Measurements from ENCODE around the gene KDM5A. TPM values are rescaled to one million over a fixed set of nuclear protein-coding genes. Genes with fewer than 3 reads are reported as not detected.
"Not testable (repeated sequence)": the region's sequence is repeated elsewhere in the genome, so short reads cannot be mapped to it uniquely, and the experiment has no call there.

KDM5A gene
- total and polyA plus RNA-seq, 12 donors = 5.5 to 104 (median 58.3) TPM

DNA sequence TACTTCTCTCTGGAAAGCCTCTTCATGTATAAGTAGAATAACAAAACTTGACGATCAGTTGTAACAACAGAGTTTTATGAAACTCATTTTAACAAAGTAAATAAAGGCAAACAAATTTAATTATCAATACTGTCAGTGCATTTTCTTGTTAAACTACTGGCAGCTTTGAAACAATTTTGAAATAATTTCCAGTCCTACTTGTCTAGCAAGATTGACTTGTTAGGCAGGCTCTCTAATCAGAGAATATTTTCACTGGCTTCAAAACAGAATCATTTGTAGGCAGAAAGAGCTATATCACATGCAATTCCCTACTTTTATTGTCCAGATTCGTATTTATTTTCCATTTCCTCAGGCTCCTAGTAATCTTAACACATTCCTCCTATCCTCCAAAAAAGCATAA is 80.6 kb downstream of the KDM5A start:
- no peaks in the 10 kb centered on the region for H3K9me3 ChIP-seq (replicated peaks in 1 of 3)
- no peaks in the 10 kb centered on the region for H3K27me3 ChIP-seq
- peaks cover 0 to 11% of the 10 kb centered on the region in 2 donors for H3K4me1 ChIP-seq (replicated peaks in 1 of 2)
- H3K27ac ChIP-seq = no peak overlapping the region
- peaks cover 0 to 92% of the 10 kb centered on the region in 2 donors for H3K36me3 ChIP-seq (replicated peaks in 1 of 2)
- TF ChIP-seq, protein P1, sequence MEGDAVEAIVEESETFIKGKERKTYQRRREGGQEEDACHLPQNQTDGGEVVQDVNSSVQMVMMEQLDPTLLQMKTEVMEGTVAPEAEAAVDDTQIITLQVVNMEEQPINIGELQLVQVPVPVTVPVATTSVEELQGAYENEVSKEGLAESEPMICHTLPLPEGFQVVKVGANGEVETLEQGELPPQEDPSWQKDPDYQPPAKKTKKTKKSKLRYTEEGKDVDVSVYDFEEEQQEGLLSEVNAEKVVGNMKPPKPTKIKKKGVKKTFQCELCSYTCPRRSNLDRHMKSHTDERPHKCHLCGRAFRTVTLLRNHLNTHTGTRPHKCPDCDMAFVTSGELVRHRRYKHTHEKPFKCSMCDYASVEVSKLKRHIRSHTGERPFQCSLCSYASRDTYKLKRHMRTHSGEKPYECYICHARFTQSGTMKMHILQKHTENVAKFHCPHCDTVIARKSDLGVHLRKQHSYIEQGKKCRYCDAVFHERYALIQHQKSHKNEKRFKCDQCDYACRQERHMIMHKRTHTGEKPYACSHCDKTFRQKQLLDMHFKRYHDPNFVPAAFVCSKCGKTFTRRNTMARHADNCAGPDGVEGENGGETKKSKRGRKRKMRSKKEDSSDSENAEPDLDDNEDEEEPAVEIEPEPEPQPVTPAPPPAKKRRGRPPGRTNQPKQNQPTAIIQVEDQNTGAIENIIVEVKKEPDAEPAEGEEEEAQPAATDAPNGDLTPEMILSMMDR (IDR thresholded peaks at IDR 0.05) = no peak
- TF ChIP-seq POLR2A (IDR thresholded peaks at IDR 0.05) = no peak
- 87 to 91% (median 88%) methylated on average over 2 of the region's 2 CpGs for WGBS, 4 donors
- intact Hi-C loops (cut with DNase I) = no loop called here
- DNase-seq = no peak
- H3K4me3 ChIP-seq = no peak overlapping the region

DNA sequence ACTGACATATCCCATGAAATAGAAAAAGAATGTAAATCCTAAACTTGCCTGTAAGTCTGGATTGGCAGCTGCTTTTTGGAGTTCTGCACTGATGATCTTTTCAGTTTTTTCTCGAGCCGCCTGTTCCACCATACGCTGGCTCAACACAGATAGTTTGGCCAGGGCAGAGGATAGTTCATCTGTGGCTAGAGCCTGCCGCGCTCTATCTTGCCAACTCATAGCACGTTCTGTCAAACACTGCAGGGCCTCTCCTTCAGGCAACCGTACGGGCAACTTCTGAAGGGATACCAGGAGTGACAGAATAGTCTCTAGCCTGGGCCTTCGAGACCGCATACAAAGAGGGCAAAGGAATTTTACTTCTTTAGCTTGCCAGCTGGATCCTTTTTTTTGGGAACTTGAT is 81.7 kb downstream of the KDM5A start:
- H3K4me1 ChIP-seq (replicated peaks in 1 of 2) = peaks cover 0 to 6% of the 10 kb centered on the region in 2 donors
- H3K36me3 ChIP-seq (replicated peaks in 1 of 2) = peaks cover 0 to 87% of the 10 kb centered on the region in 2 donors
- H3K27ac ChIP-seq = no peak overlapping the region
- 96 to 99% (median 97%) methylated on average over 10 of the region's 10 CpGs for WGBS, 4 donors
- no peaks in the 10 kb centered on the region for H3K9me3 ChIP-seq (replicated peaks in 1 of 3)
- no peak for DNase-seq
- H3K4me3 ChIP-seq = no peak overlapping the region
- TF ChIP-seq, protein P1 (IDR thresholded peaks at IDR 0.05) = no peak
- TF ChIP-seq POLR2A (IDR thresholded peaks at IDR 0.05) = no peak
- H3K27me3 ChIP-seq = no peaks in the 10 kb centered on the region
- intact Hi-C loops (cut with DNase I) = no loop called here

DNA sequence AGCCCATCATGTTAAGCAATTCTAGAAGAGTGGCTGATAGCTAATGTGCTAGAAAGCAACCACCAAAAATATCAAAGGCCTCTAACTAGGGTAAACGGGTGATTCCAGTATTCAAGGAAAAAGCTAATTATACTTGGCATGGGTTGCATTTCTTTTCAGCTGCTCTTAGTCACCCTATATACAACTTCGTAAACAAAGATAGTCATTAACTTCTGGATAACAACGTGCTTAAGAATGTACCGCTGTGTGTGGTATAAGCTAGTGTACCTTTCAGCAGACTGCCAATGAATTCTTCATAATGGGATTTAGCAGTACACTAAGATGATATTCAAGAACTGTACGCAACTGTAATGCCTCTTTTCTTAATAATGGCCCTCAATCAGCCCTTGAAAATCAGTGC is 84.3 kb downstream of the KDM5A start:
- 58 to 74% (median 64%) methylated on average over 5 of the region's 5 CpGs for WGBS, 4 donors
- peaks cover 0 to 6% of the 10 kb centered on the region in 2 donors for H3K4me1 ChIP-seq (replicated peaks in 1 of 2)
- H3K9me3 ChIP-seq (replicated peaks in 1 of 3) = no peaks in the 10 kb centered on the region
- no peak overlapping the region for H3K4me3 ChIP-seq
- no peak for DNase-seq
- no peak overlapping the region for H3K27ac ChIP-seq
- intact Hi-C loops (cut with DNase I) = no loop called here
- H3K27me3 ChIP-seq = no peaks in the 10 kb centered on the region
- peaks cover 0 to 61% of the 10 kb centered on the region in 2 donors for H3K36me3 ChIP-seq (replicated peaks in 1 of 2)
- TF ChIP-seq, protein P1 (IDR thresholded peaks at IDR 0.05) = no peak
- no peak for TF ChIP-seq POLR2A (IDR thresholded peaks at IDR 0.05)

DNA sequence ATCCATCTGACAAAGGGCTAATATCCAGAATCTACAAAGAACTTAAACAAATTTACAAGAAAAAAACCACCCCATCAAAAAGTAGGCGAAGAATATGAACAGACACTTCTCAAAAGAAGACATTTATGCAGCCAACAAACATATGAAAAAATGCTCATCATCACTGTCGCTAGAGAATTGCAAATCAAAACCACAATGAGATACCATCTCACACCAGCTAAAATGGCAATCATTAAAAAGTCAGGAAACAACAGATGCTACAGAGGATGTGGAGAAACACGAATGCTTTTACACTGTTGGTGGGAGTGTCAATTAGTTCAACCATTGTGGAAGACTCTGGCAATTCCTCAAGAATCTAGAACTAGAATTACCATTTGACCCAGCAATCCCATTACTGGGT is 86.4 kb downstream of the KDM5A start:
- H3K4me1 ChIP-seq (replicated peaks in 1 of 2); intact Hi-C loops (cut with DNase I); H3K9me3 ChIP-seq (replicated peaks in 1 of 3); H3K27ac ChIP-seq; H3K4me3 ChIP-seq; H3K27me3 ChIP-seq; DNase-seq: not testable (repeated sequence)
- H3K36me3 ChIP-seq (replicated peaks in 1 of 2) = peaks cover 0 to 52% of the 10 kb centered on the region in 2 donors
- 82 to 90% (median 84%) methylated on average over 3 of the region's 3 CpGs for WGBS, 4 donors

DNA sequence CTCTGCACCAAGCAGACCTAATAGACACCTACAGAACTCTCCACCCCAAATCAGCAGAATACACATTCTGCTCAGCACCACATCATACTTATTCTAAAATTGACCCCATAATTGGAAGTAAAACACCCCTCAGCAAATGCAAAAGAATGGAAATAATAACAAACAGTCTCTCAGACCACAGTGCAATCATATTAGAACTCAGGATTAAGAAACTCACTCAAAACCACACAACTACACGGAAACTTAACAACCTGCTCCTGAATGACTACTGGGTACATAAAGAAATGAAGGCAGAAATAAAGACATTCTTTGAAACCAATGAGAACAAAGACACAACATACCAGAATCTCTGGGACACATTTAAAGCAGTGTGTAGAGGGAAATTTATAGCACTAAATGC is 89.0 kb downstream of the KDM5A start:
- 93 to 97% (median 95%) methylated on average over 1 of the region's 1 CpG for WGBS, 4 donors
- intact Hi-C loops (cut with DNase I); H3K27me3 ChIP-seq; H3K27ac ChIP-seq; H3K4me1 ChIP-seq (replicated peaks in 1 of 2); H3K9me3 ChIP-seq (replicated peaks in 1 of 3); H3K4me3 ChIP-seq; DNase-seq: not testable (repeated sequence)
- peaks cover 0 to 50% of the 10 kb centered on the region in 2 donors for H3K36me3 ChIP-seq (replicated peaks in 1 of 2)

DNA sequence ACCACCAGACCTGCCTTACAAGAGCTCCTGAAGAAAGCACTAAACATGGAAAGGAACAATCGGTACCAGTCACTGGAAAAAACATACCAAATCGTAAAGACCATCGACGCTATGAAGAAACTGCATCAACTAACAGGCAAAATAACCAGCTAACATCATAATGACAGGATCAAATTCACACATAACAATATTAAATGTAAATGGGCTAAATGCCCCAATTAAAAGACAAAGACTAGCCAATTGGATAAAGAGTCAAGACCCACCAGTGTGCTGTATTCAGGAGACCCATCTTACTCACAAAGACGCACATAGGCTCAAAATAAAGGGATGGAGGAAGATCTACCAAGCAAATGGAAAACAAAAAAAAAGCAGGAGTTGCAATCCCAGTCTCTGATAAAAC is 89.6 kb downstream of the KDM5A start:
- H3K36me3 ChIP-seq (replicated peaks in 1 of 2) = peaks cover 0 to 53% of the 10 kb centered on the region in 2 donors
- H3K27ac ChIP-seq; DNase-seq; H3K4me1 ChIP-seq (replicated peaks in 1 of 2); H3K27me3 ChIP-seq; H3K4me3 ChIP-seq; H3K9me3 ChIP-seq (replicated peaks in 1 of 3); intact Hi-C loops (cut with DNase I): not testable (repeated sequence)
- WGBS, 4 donors = 84 to 99% (median 94%) methylated on average over 5 of the region's 5 CpGs

DNA sequence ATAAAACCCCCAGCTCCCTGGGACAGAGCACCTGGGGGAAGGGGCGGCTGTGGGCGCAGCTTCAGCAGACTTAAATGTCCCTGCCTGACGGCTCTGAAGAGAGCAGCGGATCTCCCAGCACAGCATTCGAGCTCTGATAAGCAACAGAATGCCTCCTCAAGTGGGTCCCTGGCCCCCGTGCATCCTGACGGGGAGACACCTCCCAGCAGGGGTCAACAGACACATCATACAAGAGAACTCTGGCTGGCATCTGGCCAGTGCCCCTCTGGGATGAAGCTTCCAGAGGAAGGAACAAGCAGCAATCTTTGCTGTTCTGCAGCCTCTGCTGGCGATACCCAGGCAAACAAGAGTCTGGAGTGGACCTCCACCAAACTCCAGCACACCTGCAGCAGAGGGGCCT is 91.1 kb downstream of the KDM5A start:
- H3K36me3 ChIP-seq (replicated peaks in 1 of 2) = peaks cover 0 to 50% of the 10 kb centered on the region in 2 donors
- 87 to 95% (median 94%) methylated on average over 8 of the region's 8 CpGs for WGBS, 4 donors
- DNase-seq = not testable (repeated sequence)

More for the DNA sequence above, 91.1 kb downstream of the KDM5A start:
- H3K4me1 ChIP-seq (replicated peaks in 1 of 2); H3K4me3 ChIP-seq; H3K27ac ChIP-seq; intact Hi-C loops (cut with DNase I); H3K9me3 ChIP-seq (replicated peaks in 1 of 3); H3K27me3 ChIP-seq: not testable (repeated sequence)

Data from adrenal gland (tissue), 12 donors.